ENCODE data around the gene DNMT3A. TPM values are rescaled to one million over a fixed set of nuclear protein-coding genes. Genes with fewer than 3 reads are reported as not detected.
A peak's percentile ranks its signal among the peaks of the same experiment; 100 is the strongest.

Gene DNMT3A
- total RNA-seq, 1 experiment from 2014 or later: 4.3 TPM

GRCh38 chr2:25347205-25347815, 5.6 kb upstream of the DNMT3A start:
- DNase-seq (ENCODE audit: low read depth): peak; percentile 73

GRCh38 chr2:25343187-25343825, 1.6 kb upstream of the DNMT3A start:
- DNase-seq (ENCODE audit: low read depth): no peak

GRCh38 chr2:25342372-25343186, 854 bp upstream of the DNMT3A start:
- DNase-seq (ENCODE audit: low read depth): peak; percentile 81

DNA sequence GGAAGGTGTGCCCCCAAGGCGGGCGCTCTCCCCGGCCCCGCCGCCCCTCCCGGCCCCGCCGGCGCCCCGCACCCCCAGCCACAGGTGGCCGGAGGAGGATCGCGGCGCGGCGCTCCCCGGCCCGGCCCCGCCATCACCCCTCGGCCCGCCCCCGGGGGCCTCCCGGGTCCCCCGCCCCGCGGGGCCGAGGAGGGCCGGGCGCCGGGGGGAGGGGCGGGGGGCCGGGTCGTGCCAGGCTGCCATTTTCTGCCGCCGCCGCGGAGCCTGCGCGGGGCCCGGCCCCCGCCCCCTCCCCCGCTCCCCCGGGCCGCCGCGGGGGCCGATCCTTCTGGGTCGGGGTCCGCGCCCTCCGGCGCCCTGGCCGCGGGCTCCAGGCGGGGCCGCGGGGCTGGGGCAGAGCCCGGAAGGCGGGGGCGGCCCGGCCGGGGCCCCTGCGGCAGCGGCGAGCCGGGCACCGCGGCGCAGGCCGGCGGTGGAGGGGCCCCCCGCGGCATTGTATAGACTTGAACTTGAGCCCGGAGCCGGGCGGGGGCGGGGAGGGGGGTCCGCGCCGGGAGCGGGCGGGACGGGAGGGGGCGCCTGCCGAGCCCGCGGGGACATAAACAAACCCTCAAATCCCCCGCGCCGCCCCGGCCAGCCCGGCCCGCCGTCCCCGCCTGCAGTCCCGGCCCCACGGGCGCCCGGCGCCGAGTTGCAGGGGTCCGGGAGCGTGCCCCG, 556 bp downstream of the DNMT3A start:
- DNase-seq (ENCODE audit: low read depth): no peak

DNA sequence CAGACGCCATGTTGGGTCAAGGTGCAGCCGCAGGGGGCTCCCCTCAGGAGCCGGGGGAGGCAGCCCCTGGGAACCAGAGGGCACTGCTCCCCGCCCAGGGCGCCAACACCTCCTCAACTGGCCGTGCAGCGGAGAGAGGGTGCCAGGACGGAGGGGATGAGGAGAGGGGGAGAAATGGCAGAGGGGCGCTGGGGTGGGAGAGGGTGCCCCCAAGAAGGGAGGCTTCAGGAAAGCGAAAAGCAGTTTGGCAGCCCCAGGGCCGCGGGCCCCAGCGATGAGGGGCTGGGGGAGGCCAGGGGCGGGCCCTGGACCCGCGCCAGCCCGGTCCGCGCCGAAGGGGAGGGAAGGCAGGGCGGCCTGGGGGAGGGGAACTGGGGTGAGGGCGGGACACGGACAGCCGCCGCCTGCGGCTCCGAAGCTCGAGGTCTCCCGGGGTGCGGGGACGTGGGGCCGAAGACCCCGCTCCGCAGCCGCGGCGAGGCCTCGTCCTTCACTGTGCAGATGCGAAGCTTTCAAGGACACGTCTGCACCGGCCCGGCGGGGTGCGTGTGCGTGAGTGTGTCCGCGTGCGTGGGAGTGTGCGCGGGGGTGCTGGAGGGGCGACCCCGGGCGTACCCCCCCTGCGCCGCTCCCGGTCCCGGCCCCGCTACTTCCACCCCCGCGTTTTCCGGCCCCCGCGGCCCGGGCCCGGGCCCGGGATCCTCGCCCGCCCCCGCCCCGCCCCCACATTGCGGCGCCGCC, 1.4 kb downstream of the DNMT3A start:
- no peak for DNase-seq (ENCODE audit: low read depth)

GRCh38 chr2:25339791-25340180, 1.9 kb downstream of the DNMT3A start:
- DNase-seq (ENCODE audit: low read depth): no peak

DNA sequence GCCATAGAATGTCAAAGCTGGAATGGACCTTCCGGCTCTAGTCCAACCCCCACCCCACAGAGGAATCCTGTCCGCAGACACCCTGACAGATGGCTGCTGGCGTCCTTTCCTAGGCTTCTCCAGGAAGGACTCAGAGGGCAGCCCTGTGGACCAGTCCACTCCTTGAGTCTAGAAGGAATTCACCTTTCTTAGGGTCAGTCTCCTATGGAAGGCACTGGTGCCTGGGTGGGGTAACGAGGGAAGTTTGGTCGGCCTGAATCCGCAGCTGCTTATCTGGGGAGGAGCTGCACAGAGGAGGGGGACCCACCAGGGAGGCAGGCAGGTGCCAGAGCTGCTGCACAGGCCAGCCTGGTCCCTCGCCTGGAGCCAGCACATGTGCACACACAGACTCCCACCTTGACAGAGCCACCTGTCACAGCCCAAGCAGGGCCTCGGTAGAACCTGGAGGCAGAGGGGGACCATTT, 2.5 kb downstream of the DNMT3A start:
- no peak for DNase-seq (ENCODE audit: low read depth)

- DNase-seq (ENCODE audit: low read depth): no peak
Measured at GRCh38 chr2:25338401-25338800, 3.3 kb downstream of the DNMT3A start.

- DNase-seq (ENCODE audit: low read depth): no peak
Measured at GRCh38 chr2:25337891-25338290, 3.8 kb downstream of the DNMT3A start.

- no peak for DNase-seq (ENCODE audit: low read depth)
Measured at GRCh38 chr2:25337276-25337675, 4.4 kb downstream of the DNMT3A start.

DNA sequence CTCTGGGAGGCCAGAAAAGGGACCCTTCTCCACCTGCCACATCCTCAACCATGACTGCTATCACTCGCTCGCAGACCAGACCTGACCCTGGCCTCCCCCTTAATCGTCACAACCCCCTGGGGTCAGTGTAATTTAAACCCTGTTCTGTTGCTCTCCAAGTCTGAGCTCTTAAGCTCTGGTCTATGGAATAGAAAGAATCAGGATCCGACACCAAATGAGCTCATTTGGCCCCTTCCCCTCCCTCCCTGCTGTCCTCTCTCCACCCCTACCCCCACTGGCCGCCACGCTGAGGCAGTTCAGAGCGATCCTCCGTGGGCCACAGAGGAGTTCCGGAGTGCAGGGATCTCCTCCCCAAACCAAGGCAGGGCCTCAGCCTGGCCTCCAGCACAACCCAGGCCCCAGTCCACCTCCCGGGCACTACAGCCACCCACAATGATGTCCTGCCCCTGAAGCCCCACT, 5.3 kb downstream of the DNMT3A start:
- DNase-seq (ENCODE audit: low read depth): no peak

DNA sequence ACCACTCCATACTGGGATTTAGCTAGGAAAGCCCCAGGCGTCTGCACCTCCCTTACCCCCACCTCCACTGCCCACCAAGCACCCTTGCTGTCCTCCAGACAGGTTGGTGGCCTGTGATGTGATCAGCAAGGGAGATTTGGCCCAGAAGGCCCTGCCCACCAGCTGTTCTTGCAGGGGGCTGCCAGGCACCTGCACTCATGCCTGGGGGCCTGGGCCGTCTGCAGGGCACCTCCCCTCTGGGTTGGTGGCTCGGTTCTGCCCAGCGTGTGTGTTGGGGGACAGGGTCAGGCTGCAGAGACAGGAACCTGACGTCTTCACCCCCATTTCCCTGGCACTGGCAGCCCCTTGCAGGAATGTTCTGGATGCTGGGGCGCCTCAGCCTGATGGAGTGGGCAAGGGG, 5.8 kb downstream of the DNMT3A start:
- no peak for DNase-seq (ENCODE audit: low read depth)

- DNase-seq (ENCODE audit: low read depth): no peak
Measured at GRCh38 chr2:25335204-25335603, 6.5 kb downstream of the DNMT3A start.

DNA sequence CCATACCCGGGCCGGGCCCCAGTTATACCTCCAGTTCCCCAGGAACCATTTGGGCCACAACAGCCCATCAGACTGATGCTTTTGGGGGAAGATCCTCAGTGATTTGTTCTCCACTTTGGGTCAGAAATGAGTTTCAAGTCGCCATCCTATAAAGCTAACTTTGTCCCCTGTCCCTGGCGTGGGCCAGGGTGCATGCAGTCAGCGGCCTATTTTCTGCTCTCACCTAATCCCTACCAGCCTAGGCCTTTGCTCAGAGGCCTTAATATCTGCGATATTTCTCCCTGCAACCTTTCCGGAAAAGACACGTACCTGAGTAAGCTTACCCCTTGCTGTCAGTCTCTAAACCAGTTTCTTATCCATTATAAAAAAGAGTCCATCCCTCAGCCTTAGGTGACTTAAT, 7.2 kb downstream of the DNMT3A start:
- no peak for DNase-seq (ENCODE audit: low read depth)

- no peak for DNase-seq (ENCODE audit: low read depth)
Measured at GRCh38 chr2:25333981-25334380, 7.7 kb downstream of the DNMT3A start.

- DNase-seq (ENCODE audit: low read depth): no peak
Measured at GRCh38 chr2:25332571-25332970, 9.2 kb downstream of the DNMT3A start.

- no peak for DNase-seq (ENCODE audit: low read depth)
Measured at GRCh38 chr2:25331686-25332365, 9.9 kb downstream of the DNMT3A start.

GRCh38 chr2:25330937-25331336, 10.8 kb downstream of the DNMT3A start:
- DNase-seq (ENCODE audit: low read depth): no peak

- DNase-seq (ENCODE audit: low read depth): no peak
Measured at GRCh38 chr2:25330273-25330672, 11.5 kb downstream of the DNMT3A start.

All from HT1080 (cell line).